H9 (cell line): ENCODE data around the gene TAS2R30. TPM values are rescaled to one million over a fixed set of nuclear protein-coding genes. Genes with fewer than 3 reads are reported as not detected.

Experiments used
- DNase-seq: peaks from one replicate; pipeline ENCODE4 v3.0.0-alpha.2; 2017
- H2AFZ ChIP-seq: one replicate; pipeline ENCODE4 v1.6.1; 2013; ENCODE audit warnings: mild to moderate bottlenecking, low read length, control low read depth, moderate library complexity
- H2AK5ac ChIP-seq: 2 replicates; pipeline ENCODE4 v1.6.1; 2013; ENCODE audit warnings: low read length, control low read depth, mixed read lengths; ENCODE audit not compliant: insufficient read length
- H2BK120ac ChIP-seq: one replicate; pipeline ENCODE4 v1.6.1; 2013; ENCODE audit warnings: low read depth, mild to moderate bottlenecking, low read length, control low read depth, inconsistent platforms; ENCODE audit not compliant: poor library complexity, severe bottlenecking
- H2BK12ac ChIP-seq: 2 replicates; pipeline ENCODE4 v1.6.1; 2013; ENCODE audit warnings: low read length, control low read depth, mixed read lengths, low read depth; ENCODE audit not compliant: insufficient read length
- H2BK15ac ChIP-seq: 2 replicates; pipeline ENCODE4 v1.6.1; 2013; ENCODE audit warnings: low read depth, low read length, control low read depth
- H2BK20ac ChIP-seq: one replicate; pipeline ENCODE4 v1.6.1; 2013; ENCODE audit warnings: low read depth, mild to moderate bottlenecking, low read length, control low read depth, inconsistent platforms; ENCODE audit not compliant: poor library complexity, severe bottlenecking
- H2BK5ac ChIP-seq: 2 replicates; pipeline ENCODE4 v1.6.1; 2013; ENCODE audit warnings: low read length, control low read depth, mixed read lengths; ENCODE audit not compliant: insufficient read length
- H3K14ac ChIP-seq: 2 replicates; pipeline ENCODE4 v1.6.1; 2013; ENCODE audit warnings: low read length, control low read depth; ENCODE audit not compliant: insufficient read depth
- H3K18ac ChIP-seq: 2 replicates; pipeline ENCODE4 v1.6.1; 2013; ENCODE audit warnings: low read depth, mild to moderate bottlenecking, mixed read lengths, low read length, control low read depth; ENCODE audit not compliant: insufficient read length
- H3K23ac ChIP-seq: 2 replicates; pipeline ENCODE4 v1.6.1; 2013; ENCODE audit warnings: low read length, control low read depth, mixed read lengths, low read depth; ENCODE audit not compliant: insufficient read length
- H3K23me2 ChIP-seq: 2 replicates; pipeline ENCODE4 v1.6.1; 2013; ENCODE audit warnings: low read depth, mild to moderate bottlenecking, mixed read lengths, low read length, control low read depth; ENCODE audit not compliant: insufficient read length, poor library complexity, severe bottlenecking
- H3K27ac ChIP-seq: 2 replicates; pipeline ENCODE4 v1.5.1; 2013; ENCODE audit warnings: low read length, control low read depth, mixed read lengths, low read depth; ENCODE audit not compliant: insufficient read length
- H3K27me3 ChIP-seq: 2 replicates; pipeline ENCODE4 v1.6.1; 2013; ENCODE audit warnings: low read length, control low read depth, inconsistent platforms; ENCODE audit not compliant: insufficient read depth
- H3K4ac ChIP-seq: 2 replicates; pipeline ENCODE4 v1.6.1; 2013; ENCODE audit warnings: low read depth, mild to moderate bottlenecking, control low read depth, inconsistent platforms, low read length, moderate library complexity
- H3K4me1 ChIP-seq: 2 replicates; pipeline ENCODE4 v1.6.1; 2013; ENCODE audit warnings: low read length, control low read depth, inconsistent platforms; ENCODE audit not compliant: insufficient read depth
- H3K4me2 ChIP-seq: 2 replicates; pipeline ENCODE4 v1.6.1; 2013; ENCODE audit warnings: low read length, control low read depth, mixed read lengths; ENCODE audit not compliant: insufficient read length, insufficient read depth
- H3K56ac ChIP-seq: 2 replicates; pipeline ENCODE4 v1.6.1; 2013; ENCODE audit warnings: low read depth, mild to moderate bottlenecking, mixed read lengths, low read length, control low read depth; ENCODE audit not compliant: insufficient read length
- H3K79me1 ChIP-seq: 2 replicates; pipeline ENCODE4 v1.6.1; 2013; ENCODE audit warnings: low read depth, mild to moderate bottlenecking, moderate library complexity, low read length, control low read depth, inconsistent platforms; ENCODE audit not compliant: insufficient read depth, poor library complexity, severe bottlenecking
- H3K79me2 ChIP-seq: 2 replicates; pipeline ENCODE4 v1.6.1; 2013; ENCODE audit warnings: low read length, control low read depth, inconsistent platforms; ENCODE audit not compliant: insufficient read depth
- H3K9ac ChIP-seq: 2 replicates; pipeline ENCODE4 v1.6.1; 2013; ENCODE audit warnings: low read length, control low read depth, mixed read lengths; ENCODE audit not compliant: insufficient read length; ENCODE audit errors: extremely low read depth
- H3K9me3 ChIP-seq: one replicate; pipeline ENCODE4 v1.6.1; 2013; ENCODE audit warnings: low read depth, low read length, inconsistent platforms; ENCODE audit not compliant: control insufficient read depth
- H3T11ph ChIP-seq: one replicate; pipeline ENCODE4 v1.6.1; 2013; ENCODE audit warnings: mild to moderate bottlenecking, low read length, control low read depth, inconsistent platforms
- H4K20me1 ChIP-seq: one replicate; pipeline ENCODE4 v1.6.1; 2013; ENCODE audit not compliant: control insufficient read depth, insufficient read length, insufficient read depth
- H4K5ac ChIP-seq: 2 replicates; pipeline ENCODE4 v1.6.1; 2013; ENCODE audit warnings: low read depth, mild to moderate bottlenecking, mixed read lengths, low read length, control low read depth; ENCODE audit not compliant: insufficient read length
- H4K8ac ChIP-seq: replicated peaks from 2 replicates; pipeline ENCODE4 v1.6.1; 2013; ENCODE audit warnings: low read length, control low read depth, mixed read lengths, low read depth; ENCODE audit not compliant: insufficient read length
- H4K91ac ChIP-seq: 2 replicates; pipeline ENCODE4 v1.6.1; 2013; ENCODE audit warnings: low read depth, mild to moderate bottlenecking, moderate library complexity, mixed read lengths, low read length, control low read depth; ENCODE audit not compliant: insufficient read length
- H3K27ac Mint-ChIP-seq, 3 experiments: 2 replicates in 2 of 3; 3 replicates in 1 of 3; pipeline ENCODE4 v1.8.0; 2020 to 2021; ENCODE audit warnings: mixed read lengths in 3 of 3, mild to moderate bottlenecking in 1 of 3, moderate library complexity in 1 of 3
- H3K27me3 Mint-ChIP-seq: 2 replicates; pipeline ENCODE4 v1.8.0; 2021; ENCODE audit warnings: low read depth, mild to moderate bottlenecking, moderate library complexity, mixed read lengths
- H3K36me3 Mint-ChIP-seq, 3 experiments: 2 replicates in 2 of 3; 3 replicates in 1 of 3; pipeline ENCODE4 v1.8.0; 2020 to 2021; ENCODE audit warnings: low read depth in 3 of 3, mixed read lengths in 3 of 3; ENCODE audit not compliant: insufficient read depth in 1 of 3
- H3K4me1 Mint-ChIP-seq, 2 experiments: 2 replicates each; pipeline ENCODE4 v1.8.0; 2020; ENCODE audit warnings: mixed read lengths in 2 of 2
- H3K4me3 Mint-ChIP-seq, 2 experiments: 2 replicates in 1 of 2; 3 replicates in 1 of 2; pipeline ENCODE4 v1.8.0; 2020 to 2021; ENCODE audit warnings: mild to moderate bottlenecking in 2 of 2, mixed read lengths in 2 of 2, moderate library complexity in 1 of 2
- H3K9me3 Mint-ChIP-seq, 2 experiments: 2 replicates in 1 of 2; 3 replicates in 1 of 2; pipeline ENCODE4 v1.8.0; 2020; ENCODE audit warnings: mild to moderate bottlenecking in 2 of 2, mixed read lengths in 2 of 2, moderate library complexity in 1 of 2
- WGBS: extraction: QIAGEN DNeasy Blood & Tissue Kit; methylation state at CpG from one replicate; pipeline ENCODE4 v1.1.7; 2013; ENCODE audit warnings: missing lambda C conversion rate, low lambda C conversion rate, mixed read lengths; ENCODE audit not compliant: insufficient read length; ENCODE audit errors: extremely low coverage; 5-methylcytosine and 5-hydroxymethylcytosine counted together
- total RNA-seq: library from RNA; stranded (reverse); gene quantifications from 2 replicates; pipeline ENCODE4 v1.2.1, GENCODE V29; 2021
- TF ChIP-seq, protein P1 (sequence below): fragments of 200-600 bp; sonication (generic); conservative IDR thresholded peaks from 3 replicates; pipeline ENCODE4 v1.8.0; 2021; ENCODE audit warnings: antibody characterized with exemption, mild to moderate bottlenecking

TAS2R30 gene
- total RNA-seq, 1 experiment from 2014 or later: 2.0 TPM

DNA sequence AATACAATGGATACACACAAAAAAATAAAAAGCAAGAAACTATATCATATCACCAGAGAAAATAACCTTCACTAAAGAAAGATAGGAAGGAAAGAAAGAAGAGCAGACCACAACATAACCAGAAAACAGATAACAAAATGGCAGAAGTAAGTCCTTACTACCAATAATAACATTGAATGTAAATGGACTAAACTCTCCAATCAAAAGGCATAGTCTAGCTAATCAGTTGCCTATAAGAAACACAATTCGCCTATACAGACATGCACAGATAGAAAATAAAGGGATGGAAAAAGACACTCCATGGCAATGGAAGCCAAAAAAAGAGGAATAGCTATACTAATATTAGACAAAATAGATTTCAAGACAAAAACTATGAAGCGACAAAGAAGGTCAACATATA, 8.9 kb upstream of the TAS2R30 start:
- no peaks in the 10 kb centered on the region for H4K20me1 ChIP-seq
- no peak overlapping the region for H4K8ac ChIP-seq
- no peak overlapping the region for H3K4ac ChIP-seq
- no peak overlapping the region for H2AK5ac ChIP-seq
- no peaks in the 10 kb centered on the region for H3K9me3 ChIP-seq
- H2BK5ac ChIP-seq: no peak overlapping the region
- H3K18ac ChIP-seq: no peak overlapping the region
- no peak overlapping the region for H3K9ac ChIP-seq
- H3K23me2 ChIP-seq: no peaks in the 10 kb centered on the region
- H3K9me3 Mint-ChIP-seq: peaks cover 6 to 20% of the 10 kb centered on the region in 2 experiments
- H2BK15ac ChIP-seq: no peak overlapping the region
- no peaks in the 10 kb centered on the region for H3K27me3 ChIP-seq
- no peaks in the 10 kb centered on the region for H3K27me3 Mint-ChIP-seq
- H3K79me1 ChIP-seq: peaks cover 8% of the 10 kb centered on the region
- H2BK120ac ChIP-seq: no peak overlapping the region
- H3K4me1 ChIP-seq: peaks cover 6% of the 10 kb centered on the region; the same call in 1 of the 2 replicates
- no peak overlapping the region for H3K23ac ChIP-seq
- H2BK12ac ChIP-seq: no peak overlapping the region
- no peak overlapping the region for H4K5ac ChIP-seq
- H3K79me2 ChIP-seq: peaks cover 8% of the 10 kb centered on the region; the same call in 1 of the 2 replicates
- TF ChIP-seq, protein P1, sequence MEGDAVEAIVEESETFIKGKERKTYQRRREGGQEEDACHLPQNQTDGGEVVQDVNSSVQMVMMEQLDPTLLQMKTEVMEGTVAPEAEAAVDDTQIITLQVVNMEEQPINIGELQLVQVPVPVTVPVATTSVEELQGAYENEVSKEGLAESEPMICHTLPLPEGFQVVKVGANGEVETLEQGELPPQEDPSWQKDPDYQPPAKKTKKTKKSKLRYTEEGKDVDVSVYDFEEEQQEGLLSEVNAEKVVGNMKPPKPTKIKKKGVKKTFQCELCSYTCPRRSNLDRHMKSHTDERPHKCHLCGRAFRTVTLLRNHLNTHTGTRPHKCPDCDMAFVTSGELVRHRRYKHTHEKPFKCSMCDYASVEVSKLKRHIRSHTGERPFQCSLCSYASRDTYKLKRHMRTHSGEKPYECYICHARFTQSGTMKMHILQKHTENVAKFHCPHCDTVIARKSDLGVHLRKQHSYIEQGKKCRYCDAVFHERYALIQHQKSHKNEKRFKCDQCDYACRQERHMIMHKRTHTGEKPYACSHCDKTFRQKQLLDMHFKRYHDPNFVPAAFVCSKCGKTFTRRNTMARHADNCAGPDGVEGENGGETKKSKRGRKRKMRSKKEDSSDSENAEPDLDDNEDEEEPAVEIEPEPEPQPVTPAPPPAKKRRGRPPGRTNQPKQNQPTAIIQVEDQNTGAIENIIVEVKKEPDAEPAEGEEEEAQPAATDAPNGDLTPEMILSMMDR: no peak
- DNase-seq: no peak
- H2BK20ac ChIP-seq: no peak overlapping the region
- no peak overlapping the region for H2AFZ ChIP-seq
- H3K4me2 ChIP-seq: no peak overlapping the region
- H3K36me3 Mint-ChIP-seq: peaks cover 33 to 46% (median 44%) of the 10 kb centered on the region in 3 experiments
- H3K56ac ChIP-seq: no peak overlapping the region
- H4K91ac ChIP-seq: no peak overlapping the region
- H3T11ph ChIP-seq: no peak overlapping the region
- 0 out of 7 replicates have a peak overlapping the region, but pooled peaks of 1 of the 3 experiments have one; percentile 3 for H3K27ac Mint-ChIP-seq
- H3K27ac ChIP-seq: no peak overlapping the region
- no CpG with 5 or more reads among the region's 2 CpGs for WGBS
- H3K4me1 Mint-ChIP-seq: peaks cover 14 to 19% of the 10 kb centered on the region in 2 experiments
- no peak overlapping the region for H3K14ac ChIP-seq
- H3K4me3 Mint-ChIP-seq: no peak overlapping the region
